Spleen (tissue), 11 donors: ENCODE data around the gene RNF222. TPM values are rescaled to one million over a fixed set of nuclear protein-coding genes. Genes with fewer than 3 reads are reported as not detected.

ENCODE experiments used
- DNase-seq: peaks from one replicate; pipeline ENCODE4 v3.0.0-alpha.2; 2020
- H3K27ac ChIP-seq, 8 donors: fragments of 200-600 bp; sonication (generic) in 7 of 8; 1 replicate in 4 of 8; 2 replicates in 4 of 8; pipeline versions ENCODE4 v1.5.0 to v1.8.0; 2016 to 2021; ENCODE audit warnings: inconsistent platforms in 4 of 8, mild to moderate bottlenecking in 4 of 8, moderate library complexity in 1 of 8
- H3K27me3 ChIP-seq, 7 donors: fragments of 200-600 bp; sonication (generic) in 6 of 7; replicated peaks in 1 of 7; 1 replicate in 4 of 7; 2 replicates in 3 of 7; pipeline versions ENCODE4 v1.5.0 to v1.8.0; 2016 to 2021; ENCODE audit warnings: inconsistent platforms in 3 of 7, mild to moderate bottlenecking in 1 of 7
- H3K36me3 ChIP-seq, 6 donors: fragments of 200-600 bp; sonication (generic) in 5 of 6; 1 replicate in 4 of 6; 2 replicates in 2 of 6; pipeline versions ENCODE4 v1.5.0 to v1.8.0; 2016 to 2021; ENCODE audit warnings: inconsistent platforms in 2 of 6
- H3K4me1 ChIP-seq, 6 donors: fragments of 200-600 bp; sonication (generic) in 5 of 6; 1 replicate in 3 of 6; 2 replicates in 3 of 6; pipeline versions ENCODE4 v1.5.0 to v1.8.0; 2016 to 2021; ENCODE audit warnings: inconsistent platforms in 3 of 6
- H3K4me3 ChIP-seq, 8 donors: fragments of 200-600 bp; sonication (generic) in 7 of 8; 1 replicate in 4 of 8; 2 replicates in 4 of 8; pipeline versions ENCODE4 v1.5.0 to v1.8.0; 2016 to 2021; ENCODE audit warnings: inconsistent platforms in 4 of 8, mild to moderate bottlenecking in 4 of 8, moderate library complexity in 2 of 8
- H3K9me3 ChIP-seq, 8 donors: fragments of 200-600 bp; sonication (generic) in 7 of 8; 1 replicate in 4 of 8; 2 replicates in 4 of 8; pipeline versions ENCODE4 v1.5.0 to v1.8.0; 2016 to 2021; ENCODE audit warnings: inconsistent platforms in 4 of 8
- POLR2A ChIP-seq, 3 donors: fragments of 450-650 bp; IDR thresholded peaks; one replicate each; pipeline ENCODE4 v1.5.1; 2017; ENCODE audit warnings: antibody characterized with exemption in 3 of 3, mild to moderate bottlenecking in 1 of 3
- POLR2AphosphoS5 ChIP-seq, 3 donors: sonication (generic); formaldehyde crosslinking; IDR thresholded peaks; one replicate each; pipeline ENCODE4 v1.5.1; 2017; ENCODE audit warnings: antibody characterized with exemption in 3 of 3
- WGBS, 5 donors: extraction: QIAGEN DNeasy Blood & Tissue Kit in 3 of 5; methylation state at CpG; one replicate each; pipeline versions ENCODE4 v1.1.5 to v1.1.7; 2013 to 2018; 5-methylcytosine and 5-hydroxymethylcytosine counted together
- intact Hi-C: fragments of 100-400 bp; cut with DNase I; formaldehyde crosslinking; loops from one replicate; pipeline ENCODE4 v1.15.0; 2023; ENCODE audit warnings: low total_unique reads
- polyA plus RNA-seq, 3 donors: library from polyadenylated mRNA; stranded (reverse); fragments of 200-250 nt; gene quantifications; one replicate each; pipeline ENCODE4 v1.2.1, GENCODE V29; 2013
- total RNA-seq, 7 donors: library from RNA; depleted of rRNA in 3 of 7; stranded (reverse); fragments of >200 nt in 3 of 7; fragmentation: NEBNext Ultra II Directional in 4 of 7; extraction: Animal tissue kit (Norgen Biotek cat#: 25700) in 4 of 7; gene quantifications; one replicate each; pipeline versions ENCODE4 v1.1.0 to v1.2.1, GENCODE V29; 2016 to 2021
- TF ChIP-seq, protein P1 (sequence below), 11 experiments: fragments of 200-600 bp in 7 of 11; fragments of 450-650 bp in 4 of 11; sonication (generic) in 4 of 11; IDR thresholded peaks in 8 of 11; conservative IDR thresholded peaks in 3 of 11; 1 replicate in 7 of 11; 2 replicates in 4 of 11; pipeline versions ENCODE4 v1.4.0 to v1.8.0; 2016 to 2021; ENCODE audit warnings: antibody characterized with exemption in 11 of 11, inconsistent platforms in 4 of 11, mild to moderate bottlenecking in 1 of 11
- donor health status: healthy with polysubstance abuse.
- donor health status: DM: no; HTN: no; CAD: no; lungs with moderate emphysema.
- donor health status: DM: no; HTN: no; CAD: no.
- donor health status: Bipolar disorder and iron deficiency.
- donor health status: healthy.
- donor health status: DM: no; HTN: no; CAD: no.
- donor health status: DM: yes; HTN: yes; CAD: no.

Gene RNF222
- total and polyA plus RNA-seq, 10 donors: 0.03 to 0.05 TPM; not detected in 8

DNA sequence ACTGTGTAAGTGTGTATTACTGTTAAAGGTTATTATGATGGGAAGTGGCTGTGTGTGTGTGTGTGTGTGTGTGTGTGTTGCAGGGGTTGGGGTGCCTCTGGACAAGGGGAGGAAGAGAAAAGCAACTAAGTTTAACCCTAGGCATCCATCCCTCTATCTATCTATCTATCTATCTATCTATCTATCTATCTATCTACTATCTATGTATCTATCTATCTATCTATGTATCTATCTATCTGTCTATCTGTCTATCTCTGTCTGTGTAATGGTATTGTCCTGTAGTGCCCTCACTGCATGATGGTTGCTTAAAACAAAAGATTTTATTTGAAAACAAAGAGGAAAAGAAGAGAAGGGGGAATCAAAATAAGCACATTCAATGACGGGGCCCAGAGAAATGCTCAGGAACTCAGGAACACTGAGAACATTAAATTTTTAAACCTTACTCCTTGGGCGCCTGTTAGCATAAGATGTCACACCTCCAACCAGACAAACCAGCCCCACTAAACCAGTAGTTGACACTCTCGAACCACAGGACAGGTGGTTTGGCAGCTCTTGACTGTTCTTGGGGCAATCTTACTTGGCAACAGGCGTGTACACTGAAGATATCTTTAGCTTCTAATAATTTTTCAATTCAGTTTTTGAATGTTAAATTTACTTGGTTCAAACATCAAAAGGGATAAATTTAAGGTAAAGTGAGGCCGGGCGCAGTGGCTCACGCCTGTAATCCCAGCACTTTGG lies 9.5 kb downstream of the RNF222 start:
- peak overlapping the region in 2 of 8 donors; percentile 42 to 55 for H3K27ac ChIP-seq
- intact Hi-C loops: no loop called here
- peaks cover 0 to 7% (median 0%) of the 10 kb centered on the region in 7 donors for H3K27me3 ChIP-seq
- no peaks in the 10 kb centered on the region for H3K9me3 ChIP-seq
- H3K4me1 ChIP-seq: peaks cover 12 to 40% (median 16%) of the 10 kb centered on the region in 6 donors
- no peak overlapping the region for H3K4me3 ChIP-seq
- DNase-seq: no peak
- 80 to 93% (median 85%) methylated on average over 7 of the region's 7 CpGs for WGBS, 5 donors
- TF ChIP-seq, protein P1, sequence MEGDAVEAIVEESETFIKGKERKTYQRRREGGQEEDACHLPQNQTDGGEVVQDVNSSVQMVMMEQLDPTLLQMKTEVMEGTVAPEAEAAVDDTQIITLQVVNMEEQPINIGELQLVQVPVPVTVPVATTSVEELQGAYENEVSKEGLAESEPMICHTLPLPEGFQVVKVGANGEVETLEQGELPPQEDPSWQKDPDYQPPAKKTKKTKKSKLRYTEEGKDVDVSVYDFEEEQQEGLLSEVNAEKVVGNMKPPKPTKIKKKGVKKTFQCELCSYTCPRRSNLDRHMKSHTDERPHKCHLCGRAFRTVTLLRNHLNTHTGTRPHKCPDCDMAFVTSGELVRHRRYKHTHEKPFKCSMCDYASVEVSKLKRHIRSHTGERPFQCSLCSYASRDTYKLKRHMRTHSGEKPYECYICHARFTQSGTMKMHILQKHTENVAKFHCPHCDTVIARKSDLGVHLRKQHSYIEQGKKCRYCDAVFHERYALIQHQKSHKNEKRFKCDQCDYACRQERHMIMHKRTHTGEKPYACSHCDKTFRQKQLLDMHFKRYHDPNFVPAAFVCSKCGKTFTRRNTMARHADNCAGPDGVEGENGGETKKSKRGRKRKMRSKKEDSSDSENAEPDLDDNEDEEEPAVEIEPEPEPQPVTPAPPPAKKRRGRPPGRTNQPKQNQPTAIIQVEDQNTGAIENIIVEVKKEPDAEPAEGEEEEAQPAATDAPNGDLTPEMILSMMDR (IDR thresholded peaks at IDR 0.05 in 8 of 11, conservative IDR thresholded peaks at IDR 0.05 in 3 of 11): no peak
- TF ChIP-seq POLR2AphosphoS5 (IDR thresholded peaks at IDR 0.05): no peak
- TF ChIP-seq POLR2A (IDR thresholded peaks at IDR 0.05): no peak
- no peaks in the 10 kb centered on the region for H3K36me3 ChIP-seq

DNA sequence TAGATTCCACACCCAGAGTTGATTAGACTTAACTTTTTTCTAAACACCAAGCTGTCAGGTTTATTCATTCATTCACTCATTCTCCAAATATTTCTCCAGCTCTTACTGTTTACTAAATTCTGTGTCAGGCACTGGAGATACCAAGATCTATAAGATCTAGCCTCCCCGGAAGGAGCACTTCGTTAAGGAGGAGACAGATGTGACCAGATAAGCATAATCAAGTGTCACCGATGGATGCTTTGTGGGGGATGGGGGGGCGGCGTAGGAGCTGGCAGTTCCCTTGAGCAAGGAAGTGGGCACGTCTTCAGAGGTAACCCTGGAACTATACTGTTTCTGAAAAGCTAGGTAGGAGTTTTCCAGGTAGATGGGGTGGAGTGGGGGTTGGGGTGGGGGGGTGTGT lies 10.8 kb downstream of the RNF222 start:
- no peak overlapping the region for H3K27ac ChIP-seq
- intact Hi-C loops: no loop called here
- H3K4me3 ChIP-seq: no peak overlapping the region
- H3K27me3 ChIP-seq: no peaks in the 10 kb centered on the region
- peaks cover 0 to 3% (median under 1%) of the 10 kb centered on the region in 6 donors for H3K36me3 ChIP-seq
- WGBS, 5 donors: 65 to 87% (median 77%) methylated on average over 6 of the region's 6 CpGs
- no peaks in the 10 kb centered on the region for H3K9me3 ChIP-seq
- DNase-seq: no peak
- H3K4me1 ChIP-seq: peaks cover 18 to 44% (median 21%) of the 10 kb centered on the region in 6 donors
- TF ChIP-seq POLR2AphosphoS5 (IDR thresholded peaks at IDR 0.05) (no peak), POLR2A (IDR thresholded peaks at IDR 0.05) (no peak)
- TF ChIP-seq, protein P1 (IDR thresholded peaks at IDR 0.05 in 8 of 11, conservative IDR thresholded peaks at IDR 0.05 in 3 of 11): no peak

DNA sequence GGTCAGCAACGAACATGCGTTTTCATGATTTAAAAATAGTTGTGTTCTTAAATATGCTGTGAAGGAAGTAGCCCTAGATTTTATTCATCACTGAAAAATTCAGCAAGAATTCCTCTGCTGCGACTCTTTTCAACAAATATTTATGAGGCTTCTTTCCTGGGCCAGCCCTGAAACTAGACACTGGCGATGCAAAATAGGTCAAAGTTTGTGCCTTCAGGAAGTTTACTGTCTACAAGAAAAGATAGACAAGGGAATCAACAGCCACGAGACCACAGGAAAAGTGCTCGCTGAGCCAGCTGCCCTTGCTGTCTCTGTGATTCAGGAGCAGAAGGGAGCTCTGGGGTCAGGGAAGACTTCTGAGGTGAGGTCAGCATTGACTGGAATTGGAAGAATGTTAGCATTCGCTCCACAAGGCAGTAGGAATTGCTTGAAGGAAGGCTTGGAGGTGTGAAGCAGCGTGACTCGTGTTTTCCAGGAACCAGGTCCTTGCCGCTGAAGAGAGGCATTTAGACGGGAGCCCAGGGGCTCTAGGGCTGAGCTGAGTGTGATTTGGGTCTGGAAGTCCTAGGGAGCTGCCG lies 12.7 kb downstream of the RNF222 start:
- intact Hi-C loops: no loop called here
- whole genome bisulfite sequencing, 5 donors: 70 to 87% (median 74%) methylated on average over 12 of the region's 12 CpGs

More for the DNA sequence above, 12.7 kb downstream of the RNF222 start:
- no peaks in the 10 kb centered on the region for H3K9me3 ChIP-seq
- TF ChIP-seq POLR2AphosphoS5 (IDR thresholded peaks at IDR 0.05): no peak
- TF ChIP-seq, protein P1 (IDR thresholded peaks at IDR 0.05 in 8 of 11, conservative IDR thresholded peaks at IDR 0.05 in 3 of 11): no peak
- TF ChIP-seq POLR2A (IDR thresholded peaks at IDR 0.05): no peak
- H3K27ac ChIP-seq: peak overlapping the region in 3 of 8 donors; percentile 22 to 62 (median 47)
- H3K4me1 ChIP-seq: peaks cover 35 to 63% (median 41%) of the 10 kb centered on the region in 6 donors
- H3K4me3 ChIP-seq: peak overlapping the region in 1 of 8 donors; percentile 95
- DNase-seq: no peak
- H3K36me3 ChIP-seq: peaks cover 0 to 22% (median 20%) of the 10 kb centered on the region in 6 donors
- no peaks in the 10 kb centered on the region for H3K27me3 ChIP-seq
